ENCODE data around the gene CCDC169.
A peak's percentile ranks its signal among the peaks of the same experiment; 100 is the strongest.
"Not testable (repeated sequence)": the region's sequence is repeated elsewhere in the genome, so short reads cannot be mapped to it uniquely, and the experiment has no call there.

The CCDC169 gene

DNA sequence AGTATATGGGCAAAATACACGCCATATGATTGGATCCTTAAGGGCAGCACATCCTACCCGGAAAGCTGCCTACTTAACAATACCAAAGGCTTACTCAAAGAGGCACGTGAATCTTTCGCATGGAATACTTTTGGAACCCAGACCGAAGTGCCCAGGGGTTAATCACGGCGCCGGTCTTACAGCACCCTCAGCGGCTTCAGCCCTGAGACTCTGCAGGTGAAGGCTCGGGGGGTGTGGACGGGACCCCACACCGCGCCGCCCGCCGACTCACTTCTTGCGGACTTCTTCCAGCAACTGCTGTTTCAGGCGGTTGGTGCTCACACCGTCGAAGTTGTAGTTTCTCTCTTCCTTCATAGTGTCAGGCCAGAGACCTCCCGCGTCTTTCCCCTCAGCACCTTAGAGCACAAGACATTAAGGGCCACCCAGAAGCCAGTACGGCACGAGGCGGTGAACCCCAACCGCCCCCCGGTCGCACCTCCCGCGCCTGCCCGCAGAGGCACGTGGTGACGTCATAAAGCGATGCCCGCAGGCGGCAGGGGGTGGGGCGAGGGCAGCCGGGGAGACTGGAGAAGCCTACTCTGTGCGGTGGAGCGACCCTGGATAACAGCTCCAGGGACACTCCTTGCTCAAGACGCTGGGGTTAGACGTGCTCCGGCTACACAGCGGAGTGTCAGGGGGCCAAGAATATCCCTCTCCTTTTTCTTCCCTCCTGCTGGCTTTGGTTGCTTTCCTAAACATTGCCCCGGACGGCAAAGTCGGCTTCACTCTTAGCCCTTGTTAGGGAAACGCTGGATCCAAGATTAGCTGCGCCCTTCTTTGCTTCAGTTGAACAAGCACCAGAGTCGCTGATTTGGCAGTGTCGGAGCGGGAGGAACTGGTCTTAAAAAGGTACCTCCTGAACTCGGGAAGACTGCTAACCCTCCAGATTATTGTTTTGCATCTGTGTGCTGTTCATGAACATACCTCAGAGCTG, at the start of gene CCDC169:
Gene CCDC169, minus strand, starts transcription at position 449 of the 973 bp plus-strand sequence. Its CDS starts 95 bp downstream, at position 354.
- peak; percentile 62 for DNase-seq

GRCh38 chr13:36346222-36347083, 48.8 kb upstream of the CCDC169 start, which contains the start of gene SPART:
Gene SPART, minus strand, starts transcription at chr13:36346394. Its CDS starts 10,564 bp downstream, at chr13:36335830.
- peak; percentile 84 for DNase-seq

DNA sequence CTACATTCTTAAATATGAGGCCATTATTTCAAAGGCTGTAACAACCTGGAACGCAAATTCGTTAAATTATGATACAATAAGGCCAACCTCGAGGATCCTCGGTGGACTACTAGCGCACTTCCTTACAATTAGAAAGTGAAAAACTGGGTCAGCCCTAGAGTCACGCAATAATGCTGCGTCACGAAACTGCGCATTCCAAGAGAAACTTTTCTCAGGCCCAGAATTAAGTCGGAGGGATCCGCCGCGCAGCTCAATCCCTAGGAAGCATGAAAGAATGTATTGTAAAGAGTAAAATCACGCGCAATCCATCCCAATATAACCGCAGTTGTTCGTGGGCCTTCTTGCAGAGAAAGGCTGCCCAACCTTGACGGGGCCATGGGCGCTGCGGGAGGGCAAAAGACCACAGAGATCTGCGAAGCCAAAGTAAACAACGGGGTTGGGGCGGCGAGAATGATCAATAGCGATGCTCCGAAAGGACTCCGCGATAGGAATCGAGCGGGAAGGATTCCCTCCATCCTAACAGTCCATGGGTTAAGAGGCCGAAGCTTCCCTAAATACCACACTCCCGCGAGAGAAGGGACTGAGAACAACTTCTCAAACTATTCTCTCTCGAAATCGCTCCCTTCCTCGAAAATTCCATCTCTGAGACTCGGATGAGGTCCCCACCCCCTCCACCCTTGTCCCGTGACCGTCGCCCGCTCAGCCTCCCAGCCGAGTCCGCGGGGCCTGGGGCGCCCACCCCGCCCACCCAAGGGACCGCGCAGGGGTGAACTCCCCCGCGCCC, 48.0 kb upstream of the CCDC169 start:
- peak; percentile 49 for DNase-seq

GRCh38 chr13:36344886-36345437, 47.3 kb upstream of the CCDC169 start:
- peak; percentile 20 for DNase-seq

DNA sequence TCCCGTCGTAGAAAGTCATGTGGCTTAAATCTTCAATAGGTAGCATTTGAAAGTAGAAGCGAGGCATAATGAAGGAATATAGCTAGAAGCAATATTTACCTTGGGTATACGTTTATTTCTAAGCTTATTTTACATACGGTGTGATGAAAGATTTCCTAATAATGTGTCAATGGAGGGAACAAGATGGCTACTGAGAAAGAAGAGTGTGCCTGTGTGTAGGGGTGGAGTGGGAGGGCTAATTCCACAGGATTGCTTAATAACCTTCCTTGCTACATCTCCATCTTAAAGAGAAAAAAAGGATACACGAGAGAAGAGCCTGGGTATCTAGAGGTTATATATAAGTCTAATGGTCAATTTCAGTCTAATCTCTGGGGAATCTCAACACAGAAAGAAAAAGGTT, 46.6 kb upstream of the CCDC169 start:
- DNase-seq, result no peak

GRCh38 chr13:36343766-36344165, 46.2 kb upstream of the CCDC169 start:
- no peak for DNase-seq

- no peak for DNase-seq
Measured at GRCh38 chr13:36342715-36343114, 45.1 kb upstream of the CCDC169 start.

GRCh38 chr13:36341718-36342117, 44.1 kb upstream of the CCDC169 start:
- no peak for DNase-seq

DNA sequence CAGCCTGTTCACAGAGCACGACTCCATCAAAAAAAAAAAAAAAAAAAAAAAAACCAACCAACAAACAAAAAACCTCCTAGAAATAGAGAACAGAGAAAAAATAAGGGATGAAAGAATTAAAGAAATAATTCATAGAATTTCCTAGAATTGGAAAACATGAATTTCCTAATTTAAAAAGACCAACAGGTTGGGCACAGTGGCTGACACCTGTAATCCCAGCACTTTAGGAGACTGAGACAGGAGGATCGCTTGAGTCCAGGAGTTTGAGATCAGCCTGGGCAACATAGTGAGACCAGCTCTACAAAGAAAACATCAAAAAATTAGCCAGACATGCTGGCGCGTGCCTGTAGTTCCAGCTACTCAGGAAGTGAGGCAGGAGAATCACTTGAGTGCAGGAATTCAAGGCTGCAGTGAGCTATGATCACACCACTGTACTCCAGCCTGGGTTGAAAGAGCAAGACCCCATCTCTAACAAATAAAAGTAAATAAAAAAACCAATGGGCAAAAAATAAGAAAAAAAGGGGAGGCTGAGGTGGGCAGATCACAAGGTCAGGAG, 42.1 kb upstream of the CCDC169 start:
- DNase-seq, result no peak

DNA sequence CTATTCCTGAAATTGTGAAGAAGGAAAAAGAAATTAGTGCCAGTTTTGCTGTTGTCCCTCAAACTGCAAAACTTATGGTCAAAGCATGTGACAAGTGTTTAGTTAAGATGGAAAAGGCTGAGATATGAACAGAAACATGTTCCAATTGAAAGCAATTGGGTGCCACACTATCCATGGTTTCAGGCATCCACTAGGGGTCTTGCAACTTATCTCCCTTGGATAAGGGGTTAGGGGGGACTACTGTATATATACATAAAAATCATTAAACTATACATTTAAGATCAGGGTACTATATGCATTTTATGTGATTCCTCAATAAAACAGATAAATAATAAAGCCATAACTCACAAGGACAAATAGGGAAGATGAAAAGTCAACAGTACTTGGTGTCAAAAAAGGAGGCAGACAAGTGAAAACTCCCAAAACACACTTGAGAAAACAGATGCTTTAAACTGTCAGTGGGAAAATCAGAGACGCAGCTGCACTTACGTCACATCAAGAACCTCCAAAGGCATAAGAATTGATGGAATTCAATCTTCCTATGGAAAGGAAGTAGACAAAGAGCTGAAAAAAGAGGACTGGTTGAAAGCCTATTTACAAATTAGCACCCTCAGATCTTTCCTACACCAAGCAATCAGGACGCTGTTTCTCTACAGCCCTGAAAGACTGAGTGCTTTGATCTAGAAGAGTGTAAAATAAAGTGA, 40.5 kb upstream of the CCDC169 start:
- no peak for DNase-seq

- no peak for DNase-seq
Measured at GRCh38 chr13:36332986-36333385, 35.4 kb upstream of the CCDC169 start.

- DNase-seq, result not testable (repeated sequence)
Measured at GRCh38 chr13:36332255-36332654, 34.6 kb upstream of the CCDC169 start.

GRCh38 chr13:36331280-36331679, 33.7 kb upstream of the CCDC169 start:
- no peak for DNase-seq

GRCh38 chr13:36329361-36329760, 31.7 kb upstream of the CCDC169 start:
- DNase-seq, result no peak

DNA sequence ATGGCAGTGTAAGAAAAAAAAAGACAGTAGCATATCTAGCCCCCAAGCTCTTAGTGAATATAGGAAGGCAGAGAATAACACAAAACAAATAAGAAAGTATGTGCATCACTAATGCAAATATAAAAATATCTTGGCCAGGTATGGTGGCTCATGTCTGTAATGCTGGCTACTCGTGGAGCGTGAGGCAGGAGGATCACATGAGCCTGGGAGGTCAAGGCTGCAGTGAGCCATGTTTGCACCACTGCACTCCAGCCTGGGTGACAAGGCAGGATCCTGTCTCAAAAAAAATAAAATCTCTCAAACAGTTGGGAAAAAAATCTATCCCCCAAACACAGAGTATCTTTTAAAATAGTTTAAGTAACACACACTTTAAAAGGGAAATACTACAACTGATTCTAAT, 31.2 kb upstream of the CCDC169 start:
- no peak for DNase-seq

- DNase-seq, result no peak
Measured at GRCh38 chr13:36325912-36326311, 28.3 kb upstream of the CCDC169 start.

DNA sequence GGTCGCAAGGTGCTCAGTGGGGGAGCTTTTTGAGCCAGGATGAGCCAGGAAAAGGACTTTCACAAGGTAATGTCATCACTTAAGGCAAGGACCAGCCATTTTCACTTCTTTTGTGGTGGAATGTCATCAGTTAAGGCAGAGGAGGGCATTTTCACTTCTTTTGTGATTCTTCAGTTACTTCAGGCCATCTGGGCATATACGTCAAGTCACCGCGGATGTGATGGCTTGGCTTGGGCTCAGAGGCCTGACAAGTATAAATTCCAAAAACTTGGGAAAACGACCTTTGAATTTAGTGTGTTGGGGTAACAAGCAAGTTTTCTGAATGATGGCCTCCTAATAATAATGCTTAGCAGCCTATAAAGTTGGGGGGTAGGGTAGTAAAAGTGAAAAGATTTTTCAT, 27.3 kb upstream of the CCDC169 start:
- not testable (repeated sequence) for DNase-seq

- no peak for DNase-seq
Measured at GRCh38 chr13:36323951-36324566, 26.4 kb upstream of the CCDC169 start.

DNA sequence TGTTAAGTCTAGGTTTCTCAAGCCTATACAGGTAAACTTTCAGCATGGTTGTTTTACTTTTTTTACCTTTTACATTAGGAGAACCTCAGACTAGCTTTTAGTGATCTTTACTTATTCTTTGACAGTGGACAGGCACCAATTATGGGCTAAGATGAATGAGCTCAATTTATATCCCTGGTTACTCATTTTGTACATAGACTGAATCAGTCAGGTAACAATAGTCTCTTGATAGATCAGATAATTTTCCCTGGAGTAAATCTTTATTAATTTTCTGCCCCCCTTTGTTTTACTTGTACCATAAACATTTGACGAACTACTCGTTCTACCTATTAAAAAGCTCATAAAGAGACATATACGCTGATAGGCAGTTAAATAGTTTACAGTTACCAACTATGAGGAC, 25.8 kb upstream of the CCDC169 start:
- DNase-seq, result no peak

DNA sequence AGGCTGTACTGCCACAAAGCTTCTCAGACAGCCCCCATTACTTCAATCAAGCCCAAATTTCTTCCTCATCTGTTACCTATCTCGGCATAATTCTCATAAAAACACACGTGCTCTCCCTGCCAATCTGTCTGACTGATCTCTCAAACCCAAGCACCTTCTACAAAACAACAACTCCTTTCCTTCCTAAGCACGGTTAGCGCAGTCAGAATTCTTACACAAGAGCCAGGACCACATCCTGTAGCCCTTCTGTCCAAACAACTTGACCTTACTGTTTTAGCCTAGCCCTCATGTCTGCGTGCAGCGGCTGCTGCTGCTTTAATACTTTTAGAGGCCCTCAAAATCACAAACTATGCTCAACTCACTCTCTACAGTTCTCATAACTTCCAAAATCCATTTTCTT, 22.2 kb upstream of the CCDC169 start:
- DNase-seq, result not testable (repeated sequence)
